ENCODE results near the gene KRT74. TPM values are rescaled to one million over a fixed set of nuclear protein-coding genes. Genes with fewer than 3 reads are reported as not detected.

Gene KRT74
- total RNA-seq, 2 experiments from 2014 or later = not detected

- no peaks in the 10 kb centered on the region for H3K36me3 ChIP-seq (ENCODE audit: insufficient read depth, low read length)
- H3K4me2 ChIP-seq (ENCODE audit: low read length) = no peak overlapping the region
- H3K27ac ChIP-seq (ENCODE audit: low read depth, low read length, poor library complexity, severe bottlenecking) = no peak overlapping the region
- H3K9me2 ChIP-seq (ENCODE audit: insufficient read depth, low read length) = no peaks in the 10 kb centered on the region
- CTCF ChIA-PET (ENCODE audit: unreplicated experiment) = no interaction called here
- BruUV-seq (replicated peaks) = no TSS peak
- no peaks in the 10 kb centered on the region for H3K4me1 ChIP-seq (ENCODE audit: insufficient read depth, low read length, poor library complexity, severe bottlenecking)
- no peak overlapping the region for H3K4me3 ChIP-seq (ENCODE audit: low read depth, low read length, poor library complexity, severe bottlenecking)
- no peak overlapping the region for H2AFZ ChIP-seq (ENCODE audit: low read length)
- no peak for DNase-seq (ENCODE audit: low spot score)
- H3K9me3 ChIP-seq (ENCODE audit: low read length) = no peaks in the 10 kb centered on the region
- POLR2A ChIA-PET = no interaction called here
- H4K20me1 ChIP-seq (ENCODE audit: insufficient read depth, low read length) = no peaks in the 10 kb centered on the region
- TF ChIP-seq, protein P1, sequence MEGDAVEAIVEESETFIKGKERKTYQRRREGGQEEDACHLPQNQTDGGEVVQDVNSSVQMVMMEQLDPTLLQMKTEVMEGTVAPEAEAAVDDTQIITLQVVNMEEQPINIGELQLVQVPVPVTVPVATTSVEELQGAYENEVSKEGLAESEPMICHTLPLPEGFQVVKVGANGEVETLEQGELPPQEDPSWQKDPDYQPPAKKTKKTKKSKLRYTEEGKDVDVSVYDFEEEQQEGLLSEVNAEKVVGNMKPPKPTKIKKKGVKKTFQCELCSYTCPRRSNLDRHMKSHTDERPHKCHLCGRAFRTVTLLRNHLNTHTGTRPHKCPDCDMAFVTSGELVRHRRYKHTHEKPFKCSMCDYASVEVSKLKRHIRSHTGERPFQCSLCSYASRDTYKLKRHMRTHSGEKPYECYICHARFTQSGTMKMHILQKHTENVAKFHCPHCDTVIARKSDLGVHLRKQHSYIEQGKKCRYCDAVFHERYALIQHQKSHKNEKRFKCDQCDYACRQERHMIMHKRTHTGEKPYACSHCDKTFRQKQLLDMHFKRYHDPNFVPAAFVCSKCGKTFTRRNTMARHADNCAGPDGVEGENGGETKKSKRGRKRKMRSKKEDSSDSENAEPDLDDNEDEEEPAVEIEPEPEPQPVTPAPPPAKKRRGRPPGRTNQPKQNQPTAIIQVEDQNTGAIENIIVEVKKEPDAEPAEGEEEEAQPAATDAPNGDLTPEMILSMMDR (conservative IDR thresholded peaks at IDR 0.05; ENCODE audit: low read length) = no peak
- TF ChIP-seq EZH2phosphoT487 (IDR thresholded peaks at IDR 0.05; ENCODE audit: borderline replicate concordance, low read depth, low read length) = no peak
- intact Hi-C loops (cut with micrococcal nuclease; ENCODE audit: unreplicated experiment) = no loop called here
- no peaks in the 10 kb centered on the region for H3K79me2 ChIP-seq (ENCODE audit: insufficient read depth, low read depth, low read length)
Measured at GRCh38 chr12:52558781-52559445, 14.7 kb downstream of the KRT74 start.

DNA sequence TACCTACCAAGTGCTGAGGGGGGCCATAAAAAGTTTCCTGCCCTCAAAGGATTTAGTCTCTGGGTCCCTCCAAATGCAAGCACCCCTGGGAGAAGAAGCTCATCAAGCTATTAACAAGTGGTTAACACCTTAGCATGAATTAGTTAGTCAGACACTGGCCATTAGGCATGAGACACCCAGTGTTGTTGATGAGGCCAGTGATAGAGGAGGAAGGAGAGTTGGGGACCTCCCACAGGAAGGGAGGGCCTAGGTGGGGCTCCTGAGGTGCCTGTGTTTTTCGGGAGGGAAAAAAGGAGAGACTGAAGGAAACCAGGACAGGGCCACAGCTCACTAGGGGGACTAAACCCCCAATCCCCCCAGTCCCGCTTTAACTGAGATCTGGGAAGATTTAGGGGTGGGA, 16.2 kb downstream of the KRT74 start:
- intact Hi-C loops (cut with micrococcal nuclease; ENCODE audit: unreplicated experiment) = no loop called here
- no TSS peak for BruUV-seq (replicated peaks)
- Histone ChIP-seq H2AFZ (ENCODE audit: low read length) (no peak overlapping the region), H4K20me1 (ENCODE audit: insufficient read depth, low read length) (no peaks in the 10 kb centered on the region), H3K27ac (ENCODE audit: low read depth, low read length, poor library complexity, severe bottlenecking) (no peak overlapping the region), H3K9me3 (ENCODE audit: low read length) (no peaks in the 10 kb centered on the region), H3K4me2 (ENCODE audit: low read length) (no peak overlapping the region), H3K4me1 (ENCODE audit: insufficient read depth, low read length, poor library complexity, severe bottlenecking) (no peaks in the 10 kb centered on the region), H3K4me3 (ENCODE audit: low read depth, low read length, poor library complexity, severe bottlenecking) (no peak overlapping the region), H3K36me3 (ENCODE audit: insufficient read depth, low read length) (no peaks in the 10 kb centered on the region), H3K9me2 (ENCODE audit: insufficient read depth, low read length) (no peaks in the 10 kb centered on the region), H3K79me2 (ENCODE audit: insufficient read depth, low read depth, low read length) (no peaks in the 10 kb centered on the region)
- no peak for TF ChIP-seq EZH2phosphoT487 (IDR thresholded peaks at IDR 0.05; ENCODE audit: borderline replicate concordance, low read depth, low read length)
- TF ChIP-seq, protein P1 (conservative IDR thresholded peaks at IDR 0.05; ENCODE audit: low read length) = no peak
- ChIA-PET POLR2A (no interaction called here), CTCF (ENCODE audit: unreplicated experiment) (no interaction called here)
- DNase-seq (ENCODE audit: low spot score) = no peak

GRCh38 chr12:52555577-52555976, 18.1 kb downstream of the KRT74 start:
- TF ChIP-seq, protein P1 (conservative IDR thresholded peaks at IDR 0.05; ENCODE audit: low read length) = no peak
- TF ChIP-seq EZH2phosphoT487 (IDR thresholded peaks at IDR 0.05; ENCODE audit: borderline replicate concordance, low read depth, low read length) = no peak
- BruUV-seq (replicated peaks) = no TSS peak
- H3K79me2 ChIP-seq (ENCODE audit: insufficient read depth, low read depth, low read length) = no peaks in the 10 kb centered on the region
- H4K20me1 ChIP-seq (ENCODE audit: insufficient read depth, low read length) = no peaks in the 10 kb centered on the region
- no peaks in the 10 kb centered on the region for H3K9me3 ChIP-seq (ENCODE audit: low read length)
- intact Hi-C loops (cut with micrococcal nuclease; ENCODE audit: unreplicated experiment) = no loop called here
- no peak overlapping the region for H2AFZ ChIP-seq (ENCODE audit: low read length)
- no peak for DNase-seq (ENCODE audit: low spot score)
- no peaks in the 10 kb centered on the region for H3K4me1 ChIP-seq (ENCODE audit: insufficient read depth, low read length, poor library complexity, severe bottlenecking)
- POLR2A ChIA-PET = no interaction called here
- no peaks in the 10 kb centered on the region for H3K9me2 ChIP-seq (ENCODE audit: insufficient read depth, low read length)
- no peak overlapping the region for H3K4me3 ChIP-seq (ENCODE audit: low read depth, low read length, poor library complexity, severe bottlenecking)
- CTCF ChIA-PET (ENCODE audit: unreplicated experiment) = no interaction called here
- no peaks in the 10 kb centered on the region for H3K36me3 ChIP-seq (ENCODE audit: insufficient read depth, low read length)
- H3K4me2 ChIP-seq (ENCODE audit: low read length) = no peak overlapping the region
- no peak overlapping the region for H3K27ac ChIP-seq (ENCODE audit: low read depth, low read length, poor library complexity, severe bottlenecking)
